Right atrium auricular region (tissue), 2 donors: ENCODE measurements around the gene LHFPL6. TPM values are rescaled to one million over a fixed set of nuclear protein-coding genes. Genes with fewer than 3 reads are reported as not detected.
A peak's percentile ranks its signal among the peaks of the same experiment; 100 is the strongest.

Source experiments
- DNase-seq: peaks from one replicate; pipeline ENCODE4 v3.0.0-alpha.2; 2019; ENCODE audit warnings: low spot score
- H3K27ac ChIP-seq, 2 donors: fragments of 200-600 bp; sonication (generic); 1 replicate in 1 of 2; 2 replicates in 1 of 2; pipeline ENCODE4 v1.5.1; 2016 to 2019
- H3K27me3 ChIP-seq, 2 donors: fragments of 200-600 bp; sonication (generic); one replicate each; pipeline versions ENCODE4 v1.5.1 to v1.6.0; 2017 to 2019
- H3K36me3 ChIP-seq: fragments of 200-600 bp; sonication (generic); one replicate; pipeline ENCODE4 v1.5.1; 2016
- H3K4me1 ChIP-seq, 2 donors: fragments of 200-600 bp; sonication (generic); one replicate each; pipeline versions ENCODE4 v1.5.1 to v1.6.0; 2017 to 2019
- H3K4me3 ChIP-seq, 2 donors: fragments of 200-600 bp; sonication (generic); 1 replicate in 1 of 2; 2 replicates in 1 of 2; pipeline ENCODE4 v1.5.1; 2017 to 2019; ENCODE audit warnings: mild to moderate bottlenecking in 1 of 2, moderate library complexity in 1 of 2
- H3K9me3 ChIP-seq, 2 donors: fragments of 200-600 bp; sonication (generic); one replicate each; pipeline ENCODE4 v1.5.1; 2019
- CTCF ChIP-seq, 2 donors: fragments of 200-600 bp; sonication (generic); IDR thresholded peaks; one replicate each; pipeline ENCODE4 v1.5.1; 2019; ENCODE audit warnings: antibody characterized with exemption in 2 of 2
- total RNA-seq, 2 donors: library from RNA; depleted of rRNA; stranded (reverse); fragments of >200 nt; gene quantifications; one replicate each; pipeline ENCODE4 v1.1.0, GENCODE V29; 2016

LHFPL6 gene
- total RNA-seq, 2 donors from 2014 or later: 39.0 to 57.2 TPM

- H3K27me3 ChIP-seq: no peaks in the 10 kb centered on the region
- no peak for TF ChIP-seq CTCF (IDR thresholded peaks at IDR 0.05)
- DNase-seq: no peak
- H3K9me3 ChIP-seq: no peaks in the 10 kb centered on the region
- H3K27ac ChIP-seq: no peak overlapping the region
- no peak overlapping the region for H3K4me3 ChIP-seq
- H3K4me1 ChIP-seq: peaks cover 0 to 9% of the 10 kb centered on the region in 2 donors
- no peaks in the 10 kb centered on the region for H3K36me3 ChIP-seq
These were observed 4.9 kb upstream of the LHFPL6 start for GRCh38 chr13:39607876-39608275.

- H3K4me1 ChIP-seq: peaks cover 0 to 13% of the 10 kb centered on the region in 2 donors
- H3K9me3 ChIP-seq: no peaks in the 10 kb centered on the region
- TF ChIP-seq CTCF (IDR thresholded peaks at IDR 0.05): no peak
- no peaks in the 10 kb centered on the region for H3K36me3 ChIP-seq
- no peak overlapping the region for H3K4me3 ChIP-seq
- H3K27ac ChIP-seq: no peak overlapping the region
- no peaks in the 10 kb centered on the region for H3K27me3 ChIP-seq
- no peak for DNase-seq
These were observed 2.8 kb upstream of the LHFPL6 start for GRCh38 chr13:39605677-39606320.

GRCh38 chr13:39604756-39605155 lies 1.8 kb upstream of the LHFPL6 start:
- DNase-seq: no peak
- Histone ChIP-seq H3K36me3 (no peaks in the 10 kb centered on the region), H3K4me3 (no peak overlapping the region), H3K9me3 (no peaks in the 10 kb centered on the region), H3K4me1 (peaks cover 0 to 17% of the 10 kb centered on the region in 2 donors), H3K27me3 (no peaks in the 10 kb centered on the region), H3K27ac (no peak overlapping the region)
- TF ChIP-seq CTCF (IDR thresholded peaks at IDR 0.05): no peak

GRCh38 chr13:39603424-39603947 lies 493 bp upstream of the LHFPL6 start:
- H3K36me3 ChIP-seq: no peaks in the 10 kb centered on the region
- no peak for DNase-seq
- H3K9me3 ChIP-seq: no peaks in the 10 kb centered on the region
- H3K27me3 ChIP-seq: no peaks in the 10 kb centered on the region
- peak overlapping the region; percentile 84 to 97 for H3K4me3 ChIP-seq
- peaks cover 0 to 30% of the 10 kb centered on the region in 2 donors for H3K4me1 ChIP-seq
- H3K27ac ChIP-seq: peak overlapping the region; percentile 94 to 95
- TF ChIP-seq CTCF (IDR thresholded peaks at IDR 0.05): no peak

- no peaks in the 10 kb centered on the region for H3K27me3 ChIP-seq
- peak overlapping the region; percentile 84 to 97 for H3K4me3 ChIP-seq
- no peaks in the 10 kb centered on the region for H3K36me3 ChIP-seq
- no peaks in the 10 kb centered on the region for H3K9me3 ChIP-seq
- DNase-seq: no peak
- TF ChIP-seq CTCF (IDR thresholded peaks at IDR 0.05): no peak
- peaks cover 0 to 39% of the 10 kb centered on the region in 2 donors for H3K4me1 ChIP-seq
- H3K27ac ChIP-seq: peak overlapping the region; percentile 94 to 95
These were observed 748 bp downstream of the LHFPL6 start for GRCh38 chr13:39602277-39602613.

- Histone ChIP-seq H3K27me3 (no peaks in the 10 kb centered on the region), H3K4me1 (peaks cover 0 to 45% of the 10 kb centered on the region in 2 donors), H3K27ac (peak overlapping the region; percentile 50 to 95), H3K4me3 (peak overlapping the region; percentile 84 to 97), H3K9me3 (no peaks in the 10 kb centered on the region), H3K36me3 (no peaks in the 10 kb centered on the region)
- no peak for TF ChIP-seq CTCF (IDR thresholded peaks at IDR 0.05)
- no peak for DNase-seq
These were observed 1.4 kb downstream of the LHFPL6 start for GRCh38 chr13:39601636-39602035.
